HG03045 (cell line): ENCODE results near the gene SHCBP1L.

Experiments used
- ATAC-seq: cut with Tn5 transposase; IDR thresholded peaks from one replicate; pipeline ENCODE4 v1.9.1; 2021; ENCODE audit warnings: mild to moderate bottlenecking, moderate library complexity; ENCODE audit not compliant: unreplicated experiment

Gene SHCBP1L

DNA sequence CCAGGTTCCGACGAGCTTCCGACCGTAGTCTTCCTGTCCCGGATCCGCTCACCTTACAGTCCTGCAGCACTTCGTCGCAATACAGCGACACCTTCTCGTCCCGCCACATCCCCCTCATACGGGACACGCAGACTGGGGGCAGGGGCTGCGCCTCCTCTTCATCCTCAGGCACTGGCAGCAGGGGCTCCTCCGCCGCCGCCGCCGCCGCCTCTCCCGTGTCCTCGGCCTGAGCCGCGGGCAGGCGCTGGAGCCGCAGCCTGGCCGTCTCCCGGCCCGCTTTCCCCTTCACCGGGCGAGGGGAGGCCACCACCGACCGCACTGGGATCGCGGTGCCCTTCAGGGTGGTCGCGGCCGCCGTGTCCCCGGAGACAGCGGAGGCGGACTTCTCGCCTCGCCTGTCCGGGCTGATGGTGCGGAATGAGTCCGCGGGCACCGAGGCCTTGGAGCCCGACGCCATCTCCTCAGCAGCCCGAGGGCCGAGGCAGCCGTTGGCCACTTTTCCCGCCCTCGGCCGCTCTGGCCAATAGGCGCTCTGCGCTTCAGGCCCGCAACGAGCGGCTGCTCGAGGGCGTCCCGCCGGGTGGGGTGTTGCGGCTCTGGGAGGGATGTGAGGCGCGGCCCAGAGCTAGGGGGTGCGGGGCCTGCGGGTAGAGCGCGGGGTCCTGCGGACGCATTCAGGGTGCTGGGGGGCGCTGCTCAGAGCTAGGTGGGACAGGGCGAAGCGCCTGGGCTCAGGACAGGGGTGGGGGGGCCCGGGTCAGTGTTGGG, at the start of gene SHCBP1L:
TSS of gene SHCBP1L (minus strand) at position 490 of the 768 bp plus-strand sequence. CDS start at position 457, 33 bp downstream.
- ATAC-seq = no peak

DNA sequence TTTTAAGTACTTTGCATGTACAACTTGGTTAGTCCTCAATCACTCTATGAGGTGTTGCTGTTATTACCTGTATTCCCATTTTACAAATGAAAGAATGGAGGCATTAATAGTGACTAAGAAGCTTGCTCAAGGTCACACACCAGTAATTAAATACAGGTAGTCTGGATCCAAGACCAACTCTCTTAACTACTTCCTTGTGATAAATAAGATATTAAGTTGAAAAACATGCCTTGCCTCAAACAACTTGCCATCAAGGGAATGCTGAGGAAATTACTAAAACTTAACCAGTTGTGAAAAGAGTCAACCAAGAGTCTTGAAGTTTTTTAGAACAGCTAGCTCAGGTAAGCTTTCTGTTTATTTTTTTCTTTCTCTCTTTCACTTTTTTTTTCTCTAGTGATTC, 49.3 kb upstream of the SHCBP1L start:
- no peak for ATAC-seq

GRCh38 chr1:183000167-183000962, 47.4 kb upstream of the SHCBP1L start:
- no peak for ATAC-seq

GRCh38 chr1:182998482-182998881, 45.5 kb upstream of the SHCBP1L start:
- no peak for ATAC-seq

GRCh38 chr1:182996816-182997215, 43.9 kb upstream of the SHCBP1L start:
- no peak for ATAC-seq

GRCh38 chr1:182995894-182996293, 42.9 kb upstream of the SHCBP1L start:
- no peak for ATAC-seq

DNA sequence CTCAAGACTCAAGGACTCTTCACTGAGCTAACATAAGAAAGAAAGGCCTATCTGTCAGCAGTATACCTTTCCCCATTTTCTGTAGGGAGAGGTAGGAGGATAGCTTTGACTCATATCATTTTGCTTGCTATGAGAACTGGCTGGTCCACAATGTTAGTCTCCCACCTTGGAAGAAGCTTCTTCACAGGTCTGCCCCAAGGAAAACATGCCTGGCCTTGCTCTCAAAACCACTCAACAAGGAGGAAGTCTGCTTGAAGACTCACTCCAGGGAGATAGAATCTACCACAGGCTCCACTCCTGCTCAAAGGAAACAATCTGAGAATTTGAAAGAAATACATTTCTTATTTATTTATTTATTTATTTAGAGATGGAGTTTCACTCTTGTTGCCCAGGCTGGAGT, 40.8 kb upstream of the SHCBP1L start:
- ATAC-seq = no peak

DNA sequence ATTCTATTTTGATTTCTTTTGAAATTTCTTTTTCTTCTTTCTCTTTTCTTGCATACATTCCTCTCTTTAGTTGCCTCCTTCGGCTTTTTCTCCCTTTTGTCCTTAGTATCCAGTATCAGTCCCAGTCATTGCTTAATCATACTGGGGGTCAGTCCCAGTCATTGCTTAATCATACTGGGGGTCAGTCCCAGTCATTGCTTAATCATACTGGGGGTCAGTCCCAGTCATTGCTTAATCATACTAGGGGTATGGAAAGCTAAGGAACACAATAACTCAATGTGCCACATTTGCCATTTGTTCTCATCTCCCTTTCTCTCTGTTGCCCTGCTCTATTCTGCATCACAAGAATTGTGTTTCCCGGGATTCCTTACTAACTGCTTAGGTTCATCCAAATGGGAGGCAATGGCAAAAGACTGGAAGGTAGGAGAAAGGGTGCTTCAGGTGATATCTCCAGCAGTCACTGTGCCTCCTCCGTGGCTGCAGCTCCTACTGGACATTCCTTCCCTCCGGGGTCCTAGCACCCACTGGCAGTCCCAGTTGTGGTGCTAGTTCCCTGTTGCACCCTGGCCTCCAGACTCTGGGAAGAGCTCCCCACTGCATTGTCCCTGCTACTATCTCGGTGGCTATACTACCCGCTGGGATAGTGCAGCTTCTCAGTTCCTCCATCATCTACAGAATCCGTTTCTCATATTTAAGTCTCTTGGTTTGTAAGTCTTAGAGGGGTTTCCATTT, 37.6 kb upstream of the SHCBP1L start:
- no peak for ATAC-seq

DNA sequence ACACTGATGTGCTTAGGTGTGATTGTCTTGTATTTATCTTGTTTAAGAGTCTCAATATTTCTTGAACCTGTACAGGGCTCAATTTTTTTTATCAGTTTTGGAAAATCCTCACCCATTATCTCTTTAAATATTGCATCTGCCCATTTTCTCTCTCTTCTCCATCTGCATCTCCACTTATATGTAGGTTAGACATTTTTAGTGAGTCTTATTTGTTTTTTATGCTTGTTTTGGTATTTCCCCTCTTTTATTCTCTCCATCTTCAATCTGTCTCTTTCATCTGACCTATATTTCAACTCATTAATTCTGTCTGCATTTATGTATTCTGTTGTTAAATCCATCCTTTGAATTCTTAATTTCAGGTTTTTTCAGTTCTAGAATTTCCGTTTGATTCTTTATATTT, 32.9 kb upstream of the SHCBP1L start:
- ATAC-seq = no peak

GRCh38 chr1:182984621-182985020, 31.7 kb upstream of the SHCBP1L start:
- no peak for ATAC-seq

DNA sequence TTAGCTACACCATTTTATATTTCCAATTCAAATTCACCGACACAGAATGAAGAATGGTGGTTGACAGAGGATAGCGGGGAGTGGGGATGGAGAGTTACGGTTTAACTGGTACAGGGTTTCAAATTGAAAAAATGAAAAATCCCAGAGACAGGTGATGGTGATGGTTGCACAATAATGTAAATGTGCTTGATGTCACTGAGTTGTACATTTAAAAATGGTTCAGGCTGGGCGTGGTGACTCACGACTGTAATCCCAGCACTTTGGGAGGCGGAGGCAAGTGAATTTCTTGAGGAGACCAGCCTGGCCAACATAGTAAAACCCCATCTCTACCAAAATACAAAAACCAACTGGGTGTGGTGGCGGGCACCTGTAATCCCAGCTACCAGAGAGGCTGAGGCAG, 31.2 kb upstream of the SHCBP1L start:
- no peak for ATAC-seq

- no peak for ATAC-seq
These were observed 25.3 kb upstream of the SHCBP1L start for GRCh38 chr1:182978151-182978853.

- no peak for ATAC-seq
These were observed 24.5 kb upstream of the SHCBP1L start for GRCh38 chr1:182977480-182977879.

DNA sequence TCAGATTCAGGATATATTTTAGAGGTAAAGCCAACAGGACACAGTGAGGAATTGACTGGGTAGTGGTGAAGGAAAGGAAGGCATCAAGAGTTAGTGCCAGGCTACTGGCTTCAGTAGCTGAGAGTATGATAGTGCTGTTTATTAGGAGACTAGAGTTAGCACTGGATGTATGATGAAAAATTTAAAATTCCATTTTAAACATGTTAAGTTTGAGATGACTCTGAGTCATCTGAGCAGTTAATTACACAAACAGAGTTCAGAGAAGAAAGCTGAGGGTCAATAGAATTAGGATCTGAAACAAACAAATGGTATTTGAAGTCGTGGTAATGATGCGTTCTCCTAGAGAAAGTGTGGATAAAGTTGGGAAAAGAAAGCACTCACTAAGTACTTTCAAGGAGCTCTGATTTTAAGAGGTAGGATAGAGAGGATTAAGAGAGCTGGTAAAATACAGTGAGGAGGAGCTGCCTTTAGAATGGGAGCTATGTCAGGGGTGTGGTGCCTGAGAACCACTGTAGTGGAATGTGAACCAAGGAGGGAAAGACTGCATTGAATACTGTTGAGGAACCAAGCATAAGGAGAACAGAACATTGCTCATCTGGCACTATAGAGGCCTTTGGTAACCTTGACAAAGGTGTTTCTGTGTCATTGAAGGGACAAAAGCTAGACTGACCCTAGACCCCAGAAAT, 21.7 kb upstream of the SHCBP1L start:
- no peak for ATAC-seq

GRCh38 chr1:182972829-182973228, 19.9 kb upstream of the SHCBP1L start:
- ATAC-seq = no peak

- ATAC-seq = no peak
These were observed 19.3 kb upstream of the SHCBP1L start for GRCh38 chr1:182972231-182972630.

DNA sequence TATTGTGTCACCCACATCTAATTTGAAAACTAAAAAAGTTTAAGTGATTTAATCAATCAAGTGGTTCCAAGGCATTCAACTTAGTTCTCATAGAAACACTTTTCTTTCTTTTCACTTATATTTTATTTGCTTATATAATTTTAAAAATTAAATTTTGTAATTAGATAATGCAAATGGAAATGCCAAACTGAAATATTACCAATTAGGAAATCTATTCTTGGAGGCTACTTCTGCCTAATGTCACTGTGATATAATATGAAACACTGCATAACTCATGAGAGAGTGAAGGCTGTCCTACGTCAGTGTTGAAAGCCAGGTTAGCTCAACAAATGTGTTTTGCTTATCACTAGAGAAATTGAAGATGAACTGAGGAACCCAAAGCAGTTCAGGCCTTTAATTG, 18.3 kb upstream of the SHCBP1L start:
- ATAC-seq = no peak

- no peak for ATAC-seq
These were observed 16.1 kb upstream of the SHCBP1L start for GRCh38 chr1:182968836-182969734.

DNA sequence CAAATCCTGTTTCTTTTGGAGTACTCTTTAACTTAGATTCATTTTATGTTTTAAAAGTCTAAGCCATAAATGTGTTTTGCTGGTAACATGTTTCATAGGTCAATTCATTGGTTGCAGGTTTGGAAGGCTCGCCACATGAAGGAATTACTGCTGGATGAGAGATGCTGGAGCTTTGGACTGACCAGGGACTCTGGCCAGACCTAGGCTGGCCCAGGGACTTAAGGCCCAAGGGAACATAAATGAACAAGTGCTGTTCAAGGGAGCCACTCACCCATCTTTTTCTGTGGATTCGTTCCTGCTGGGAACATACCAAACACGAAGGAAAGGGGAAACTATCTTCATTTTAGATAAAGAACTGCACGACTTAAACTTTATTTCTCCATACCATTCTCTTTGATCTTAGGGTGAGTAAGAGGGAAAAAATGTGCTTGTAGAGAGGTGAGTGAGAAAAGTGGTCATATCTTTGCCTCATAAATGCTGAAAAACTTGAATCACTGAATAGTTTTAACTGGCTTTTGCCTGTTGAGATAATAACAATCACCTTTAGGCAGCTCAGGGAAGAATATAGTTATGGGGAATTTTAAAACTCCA, 15.3 kb upstream of the SHCBP1L start:
- ATAC-seq = no peak
